IMR-90 (cell line): ENCODE measurements around the gene MAML2.

Experiments
- BHLHE40 ChIP-seq: fragments of 150-350 bp; IDR thresholded peaks from 2 replicates; pipeline ENCODE4 v1.6.1; 2016; ENCODE audit warnings: mild to moderate bottlenecking, low read depth, low read length
- CEBPB ChIP-seq: IDR thresholded peaks from 2 replicates; pipeline ENCODE4 v1.6.1; 2012; ENCODE audit warnings: low read depth, low read length, improper control_type of control experiment
- CHD1 ChIP-seq: IDR thresholded peaks from 2 replicates; pipeline ENCODE4 v1.6.1; 2012; ENCODE audit warnings: low read depth, low read length, improper control_type of control experiment
- MAFK ChIP-seq: IDR thresholded peaks from 2 replicates; pipeline ENCODE4 v1.6.1; 2012; ENCODE audit warnings: low read depth, low read length, improper control_type of control experiment
- MAZ ChIP-seq: IDR thresholded peaks from 2 replicates; pipeline ENCODE4 v1.6.1; 2012; ENCODE audit warnings: low read depth, mild to moderate bottlenecking, low read length, improper control_type of control experiment, moderate library complexity, borderline replicate concordance
- MXI1 ChIP-seq: IDR thresholded peaks from 2 replicates; pipeline ENCODE4 v1.6.1; 2012; ENCODE audit warnings: low read depth, mild to moderate bottlenecking, low read length, moderate library complexity, borderline replicate concordance
- POLR2A ChIP-seq: IDR thresholded peaks from 2 replicates; pipeline ENCODE4 v1.6.1; 2012; ENCODE audit warnings: mild to moderate bottlenecking, low read depth, low read length
- RAD21 ChIP-seq: IDR thresholded peaks from 2 replicates; pipeline ENCODE4 v1.6.1; 2012; ENCODE audit warnings: low read length, improper control_type of control experiment
- RCOR1 ChIP-seq: IDR thresholded peaks from 2 replicates; pipeline ENCODE4 v1.6.1; 2012; ENCODE audit warnings: mild to moderate bottlenecking, low read length, improper control_type of control experiment; ENCODE audit not compliant: insufficient replicate concordance
- RFX5 ChIP-seq: IDR thresholded peaks from 2 replicates; pipeline ENCODE4 v1.8.0; 2012; ENCODE audit warnings: low read depth, mild to moderate bottlenecking, low read length, moderate library complexity
- SMC3 ChIP-seq: fragments of 150-350 bp; IDR thresholded peaks from 2 replicates; pipeline ENCODE4 v1.6.1; 2016; ENCODE audit warnings: low read depth, mild to moderate bottlenecking, antibody characterized with exemption, low read length, moderate library complexity
- TF ChIP-seq, protein P1 (sequence below): conservative IDR thresholded peaks from 2 replicates; pipeline ENCODE4 v1.5.1; 2012; ENCODE audit warnings: mild to moderate bottlenecking, low read depth, low read length, improper control_type of control experiment
- TF ChIP-seq, protein P2 (sequence below): fragments of 150-350 bp; IDR thresholded peaks from 2 replicates; pipeline ENCODE4 v1.6.1; 2017; ENCODE audit warnings: mild to moderate bottlenecking, antibody characterized with exemption, low read length, low read depth
- TF ChIP-seq, protein P3 (sequence below): fragments of 150-350 bp; IDR thresholded peaks from 2 replicates; pipeline ENCODE4 v1.6.1; 2016; ENCODE audit warnings: low read depth, mild to moderate bottlenecking, low read length, moderate library complexity, borderline replicate concordance

DNA sequence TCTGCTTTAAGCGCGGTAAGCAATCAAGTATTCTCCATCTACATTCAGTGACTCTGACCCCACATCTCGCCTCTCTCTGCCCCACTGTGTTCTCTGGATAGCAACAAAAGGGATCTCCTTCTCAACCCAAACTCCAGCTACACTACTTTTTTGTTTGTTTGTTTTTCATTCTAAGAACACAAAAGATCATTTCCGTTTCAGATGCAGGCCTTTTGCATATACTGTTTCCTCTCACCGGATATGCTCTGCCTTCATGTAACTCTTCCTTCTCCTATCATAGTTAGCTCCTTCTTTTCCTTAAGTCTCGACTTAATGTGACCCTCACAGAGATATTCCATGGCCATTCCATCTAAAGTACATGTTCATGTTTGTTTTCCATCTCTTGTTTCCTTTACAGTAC is 239.3 kb downstream of the MAML2 start:
- TF ChIP-seq, protein P1, sequence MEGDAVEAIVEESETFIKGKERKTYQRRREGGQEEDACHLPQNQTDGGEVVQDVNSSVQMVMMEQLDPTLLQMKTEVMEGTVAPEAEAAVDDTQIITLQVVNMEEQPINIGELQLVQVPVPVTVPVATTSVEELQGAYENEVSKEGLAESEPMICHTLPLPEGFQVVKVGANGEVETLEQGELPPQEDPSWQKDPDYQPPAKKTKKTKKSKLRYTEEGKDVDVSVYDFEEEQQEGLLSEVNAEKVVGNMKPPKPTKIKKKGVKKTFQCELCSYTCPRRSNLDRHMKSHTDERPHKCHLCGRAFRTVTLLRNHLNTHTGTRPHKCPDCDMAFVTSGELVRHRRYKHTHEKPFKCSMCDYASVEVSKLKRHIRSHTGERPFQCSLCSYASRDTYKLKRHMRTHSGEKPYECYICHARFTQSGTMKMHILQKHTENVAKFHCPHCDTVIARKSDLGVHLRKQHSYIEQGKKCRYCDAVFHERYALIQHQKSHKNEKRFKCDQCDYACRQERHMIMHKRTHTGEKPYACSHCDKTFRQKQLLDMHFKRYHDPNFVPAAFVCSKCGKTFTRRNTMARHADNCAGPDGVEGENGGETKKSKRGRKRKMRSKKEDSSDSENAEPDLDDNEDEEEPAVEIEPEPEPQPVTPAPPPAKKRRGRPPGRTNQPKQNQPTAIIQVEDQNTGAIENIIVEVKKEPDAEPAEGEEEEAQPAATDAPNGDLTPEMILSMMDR = no peak
- no peak for TF ChIP-seq MAZ
- TF ChIP-seq POLR2A = no peak
- no peak for TF ChIP-seq MXI1
- TF ChIP-seq RFX5 = no peak
- TF ChIP-seq, protein P2, sequence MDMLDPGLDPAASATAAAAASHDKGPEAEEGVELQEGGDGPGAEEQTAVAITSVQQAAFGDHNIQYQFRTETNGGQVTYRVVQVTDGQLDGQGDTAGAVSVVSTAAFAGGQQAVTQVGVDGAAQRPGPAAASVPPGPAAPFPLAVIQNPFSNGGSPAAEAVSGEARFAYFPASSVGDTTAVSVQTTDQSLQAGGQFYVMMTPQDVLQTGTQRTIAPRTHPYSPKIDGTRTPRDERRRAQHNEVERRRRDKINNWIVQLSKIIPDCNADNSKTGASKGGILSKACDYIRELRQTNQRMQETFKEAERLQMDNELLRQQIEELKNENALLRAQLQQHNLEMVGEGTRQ = no peak
- no peak for TF ChIP-seq MAFK
- no peak for TF ChIP-seq CHD1
- no peak for TF ChIP-seq BHLHE40
- no peak for TF ChIP-seq RAD21
- no peak for TF ChIP-seq CEBPB
- TF ChIP-seq RCOR1 = no peak
- TF ChIP-seq SMC3 = no peak
- TF ChIP-seq, protein P3, sequence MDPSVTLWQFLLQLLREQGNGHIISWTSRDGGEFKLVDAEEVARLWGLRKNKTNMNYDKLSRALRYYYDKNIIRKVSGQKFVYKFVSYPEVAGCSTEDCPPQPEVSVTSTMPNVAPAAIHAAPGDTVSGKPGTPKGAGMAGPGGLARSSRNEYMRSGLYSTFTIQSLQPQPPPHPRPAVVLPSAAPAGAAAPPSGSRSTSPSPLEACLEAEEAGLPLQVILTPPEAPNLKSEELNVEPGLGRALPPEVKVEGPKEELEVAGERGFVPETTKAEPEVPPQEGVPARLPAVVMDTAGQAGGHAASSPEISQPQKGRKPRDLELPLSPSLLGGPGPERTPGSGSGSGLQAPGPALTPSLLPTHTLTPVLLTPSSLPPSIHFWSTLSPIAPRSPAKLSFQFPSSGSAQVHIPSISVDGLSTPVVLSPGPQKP = no peak
